Endothelial cell (in vitro differentiated cells): ENCODE measurements around the gene SERPINH1. TPM values are rescaled to one million over a fixed set of nuclear protein-coding genes. Genes with fewer than 3 reads are reported as not detected.
A peak's percentile ranks its signal among the peaks of the same experiment; 100 is the strongest.

ENCODE experiments used
- DNase-seq: peaks from one replicate; pipeline ENCODE4 v3.0.0; 2021; ENCODE audit warnings: low spot score
- H3K27ac Mint-ChIP-seq: one replicate; pipeline ENCODE4 v1.8.0; 2021; ENCODE audit warnings: mixed read lengths, inconsistent platforms; ENCODE audit not compliant: unreplicated experiment
- H3K27me3 Mint-ChIP-seq: one replicate; pipeline ENCODE4 v1.8.0; 2021; ENCODE audit warnings: mild to moderate bottlenecking, moderate library complexity, mixed read lengths, inconsistent platforms; ENCODE audit not compliant: unreplicated experiment
- H3K36me3 Mint-ChIP-seq: one replicate; pipeline ENCODE4 v1.8.0; 2021; ENCODE audit warnings: mild to moderate bottlenecking, low read depth, mixed read lengths, inconsistent platforms; ENCODE audit not compliant: unreplicated experiment
- H3K4me1 Mint-ChIP-seq: one replicate; pipeline ENCODE4 v1.8.0; 2021; ENCODE audit warnings: mild to moderate bottlenecking, mixed read lengths, inconsistent platforms; ENCODE audit not compliant: unreplicated experiment
- H3K4me3 Mint-ChIP-seq: one replicate; pipeline ENCODE4 v1.8.0; 2021; ENCODE audit warnings: mild to moderate bottlenecking, mixed read lengths, inconsistent platforms; ENCODE audit not compliant: unreplicated experiment
- H3K9me3 Mint-ChIP-seq: one replicate; pipeline ENCODE4 v1.8.0; 2021; ENCODE audit warnings: mixed read lengths, inconsistent platforms; ENCODE audit not compliant: unreplicated experiment
- total RNA-seq: library from RNA; stranded (reverse); fragmentation: NEBNext Ultra II Directional; extraction: Animal tissue kit (Norgen Biotek cat#: 25700); gene quantifications from one replicate; pipeline ENCODE4 v1.2.1, GENCODE V29; 2021; ENCODE audit not compliant: unreplicated experiment
- TF ChIP-seq, protein P1 (sequence below): fragments of 200-600 bp; sonication (generic); IDR thresholded peaks from one replicate; pipeline ENCODE4 v1.5.0; 2021; ENCODE audit warnings: antibody characterized with exemption; ENCODE audit not compliant: unreplicated experiment

The SERPINH1 gene
- total RNA-seq, 1 donor from 2014 or later = 449 TPM

DNA sequence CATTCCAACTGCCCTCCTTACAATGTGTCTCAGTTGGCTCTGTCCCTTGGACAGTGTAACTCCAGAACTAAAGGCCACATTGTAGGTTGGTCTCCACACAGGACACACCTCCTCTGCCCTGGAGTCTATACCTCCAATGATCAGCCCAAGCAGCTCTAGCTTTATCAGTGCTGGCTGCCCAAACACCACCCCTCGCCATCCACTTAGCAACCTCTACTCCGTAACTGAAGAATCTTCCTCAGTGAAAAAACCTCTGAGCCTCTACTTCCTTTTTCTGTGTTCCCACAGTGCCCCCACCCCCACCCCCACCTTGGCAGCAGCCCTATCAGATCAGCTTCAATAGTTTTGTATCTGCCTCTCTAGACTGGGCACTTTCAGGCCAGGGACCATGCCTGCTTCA lies 33.4 kb downstream of the SERPINH1 start:
- no peaks in the 10 kb centered on the region for H3K9me3 Mint-ChIP-seq
- peaks cover 3% of the 10 kb centered on the region for H3K27me3 Mint-ChIP-seq
- no peak overlapping the region for H3K27ac Mint-ChIP-seq
- DNase-seq = no peak
- H3K4me1 Mint-ChIP-seq = peaks cover 25% of the 10 kb centered on the region
- H3K4me3 Mint-ChIP-seq = no peak overlapping the region
- TF ChIP-seq, protein P1, sequence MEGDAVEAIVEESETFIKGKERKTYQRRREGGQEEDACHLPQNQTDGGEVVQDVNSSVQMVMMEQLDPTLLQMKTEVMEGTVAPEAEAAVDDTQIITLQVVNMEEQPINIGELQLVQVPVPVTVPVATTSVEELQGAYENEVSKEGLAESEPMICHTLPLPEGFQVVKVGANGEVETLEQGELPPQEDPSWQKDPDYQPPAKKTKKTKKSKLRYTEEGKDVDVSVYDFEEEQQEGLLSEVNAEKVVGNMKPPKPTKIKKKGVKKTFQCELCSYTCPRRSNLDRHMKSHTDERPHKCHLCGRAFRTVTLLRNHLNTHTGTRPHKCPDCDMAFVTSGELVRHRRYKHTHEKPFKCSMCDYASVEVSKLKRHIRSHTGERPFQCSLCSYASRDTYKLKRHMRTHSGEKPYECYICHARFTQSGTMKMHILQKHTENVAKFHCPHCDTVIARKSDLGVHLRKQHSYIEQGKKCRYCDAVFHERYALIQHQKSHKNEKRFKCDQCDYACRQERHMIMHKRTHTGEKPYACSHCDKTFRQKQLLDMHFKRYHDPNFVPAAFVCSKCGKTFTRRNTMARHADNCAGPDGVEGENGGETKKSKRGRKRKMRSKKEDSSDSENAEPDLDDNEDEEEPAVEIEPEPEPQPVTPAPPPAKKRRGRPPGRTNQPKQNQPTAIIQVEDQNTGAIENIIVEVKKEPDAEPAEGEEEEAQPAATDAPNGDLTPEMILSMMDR = no peak
- no peaks in the 10 kb centered on the region for H3K36me3 Mint-ChIP-seq

DNA sequence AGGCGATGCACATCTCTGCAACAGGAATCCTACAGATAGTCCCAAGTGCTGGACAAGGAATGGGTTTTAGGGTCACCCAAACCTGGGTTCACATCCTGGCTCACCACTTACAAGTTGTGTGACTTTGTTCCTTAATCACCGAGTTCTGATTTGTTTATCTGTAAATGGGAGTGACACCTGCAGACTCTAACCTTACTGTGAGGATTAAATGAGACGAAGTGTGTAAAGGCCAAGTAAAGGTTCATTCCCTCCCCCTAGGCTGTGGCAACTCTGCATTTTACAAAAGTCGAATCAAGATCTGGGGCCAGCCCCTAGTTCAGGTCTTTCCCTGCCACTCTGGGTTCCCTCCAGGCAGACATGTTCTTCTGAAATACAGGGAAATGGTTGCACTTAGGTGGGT lies 34.9 kb downstream of the SERPINH1 start:
- H3K4me3 Mint-ChIP-seq = no peak overlapping the region
- H3K9me3 Mint-ChIP-seq = no peaks in the 10 kb centered on the region
- no peak for DNase-seq
- H3K27me3 Mint-ChIP-seq = peaks cover 3% of the 10 kb centered on the region
- H3K36me3 Mint-ChIP-seq = no peaks in the 10 kb centered on the region
- H3K4me1 Mint-ChIP-seq = peaks cover 28% of the 10 kb centered on the region
- TF ChIP-seq, protein P1 = no peak
- no peak overlapping the region for H3K27ac Mint-ChIP-seq

DNA sequence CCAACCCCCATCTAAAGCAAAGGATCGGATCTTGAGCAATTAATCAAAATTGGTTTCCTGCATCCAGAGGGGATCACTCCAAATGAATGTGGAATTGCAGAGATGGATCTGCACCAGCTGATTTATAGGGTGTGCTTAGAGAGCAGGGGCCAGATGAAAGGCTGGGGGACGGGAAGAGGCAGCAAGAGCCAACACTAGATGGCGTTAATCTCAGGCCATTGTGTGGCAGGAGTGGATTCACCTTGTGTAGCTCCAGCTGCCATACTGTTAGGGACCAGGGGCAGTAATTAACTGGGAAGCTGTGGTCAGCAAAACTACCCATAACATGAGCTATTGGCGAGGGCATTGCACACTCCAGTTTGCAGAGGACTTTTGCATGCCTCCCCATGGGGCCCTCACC lies 35.6 kb downstream of the SERPINH1 start:
- H3K9me3 Mint-ChIP-seq = no peaks in the 10 kb centered on the region
- DNase-seq = peak; percentile 47
- no peaks in the 10 kb centered on the region for H3K36me3 Mint-ChIP-seq
- peaks cover 21% of the 10 kb centered on the region for H3K4me1 Mint-ChIP-seq
- H3K4me3 Mint-ChIP-seq = no peak overlapping the region
- peaks cover 2% of the 10 kb centered on the region for H3K27me3 Mint-ChIP-seq
- H3K27ac Mint-ChIP-seq = no peak overlapping the region
- TF ChIP-seq, protein P1 = no peak

DNA sequence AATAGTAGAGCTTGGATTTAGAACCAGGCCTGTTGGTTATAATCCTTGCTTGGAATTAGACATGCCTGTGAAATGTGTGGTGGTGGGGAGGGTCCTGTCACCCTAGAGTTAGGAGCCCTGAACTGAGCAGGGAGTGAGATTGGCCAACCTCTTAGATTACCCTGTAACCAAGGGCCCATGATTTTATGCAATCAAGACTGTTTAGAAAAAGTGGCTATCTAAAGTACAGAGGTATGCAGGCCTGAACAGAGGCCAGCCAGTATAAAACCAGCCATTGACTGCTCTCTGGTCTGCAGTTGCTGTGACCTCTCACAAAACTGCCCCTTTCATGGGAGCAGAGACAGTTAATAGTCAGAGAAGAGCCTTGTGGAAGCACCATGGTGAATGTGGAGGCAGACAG lies 36.2 kb downstream of the SERPINH1 start:
- no peak overlapping the region for H3K27ac Mint-ChIP-seq
- peaks cover 2% of the 10 kb centered on the region for H3K27me3 Mint-ChIP-seq
- H3K36me3 Mint-ChIP-seq = no peaks in the 10 kb centered on the region
- H3K9me3 Mint-ChIP-seq = no peaks in the 10 kb centered on the region
- no peak overlapping the region for H3K4me3 Mint-ChIP-seq
- DNase-seq = no peak
- peaks cover 19% of the 10 kb centered on the region for H3K4me1 Mint-ChIP-seq
- TF ChIP-seq, protein P1 = no peak

DNA sequence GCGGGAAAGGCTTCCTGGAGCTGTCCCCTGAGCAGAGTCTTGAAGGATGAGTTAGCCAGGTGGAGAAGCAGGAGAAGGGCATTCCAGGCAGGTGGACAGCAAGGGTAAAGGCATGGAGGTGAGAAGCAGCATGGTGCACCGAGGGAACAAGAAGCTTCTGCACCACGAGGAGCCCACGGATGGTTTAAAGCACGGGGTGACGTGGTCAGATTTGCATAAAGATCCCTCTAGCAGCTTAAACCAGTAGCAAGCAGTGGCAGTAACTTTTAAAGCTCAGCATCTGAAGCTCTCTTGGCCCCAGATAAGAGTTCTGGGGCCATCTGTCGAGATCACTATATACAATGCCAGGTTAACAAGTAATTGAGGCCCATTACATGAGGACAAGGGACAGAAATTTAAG lies 36.8 kb downstream of the SERPINH1 start:
- Mint-ChIP-seq H3K4me1 (peaks cover 19% of the 10 kb centered on the region), H3K4me3 (no peak overlapping the region), H3K9me3 (no peaks in the 10 kb centered on the region), H3K27me3 (peaks cover 2% of the 10 kb centered on the region), H3K36me3 (no peaks in the 10 kb centered on the region), H3K27ac (no peak overlapping the region)
- TF ChIP-seq, protein P1 = no peak
- no peak for DNase-seq
